COLO668 (cell line): ENCODE data around the gene SLFN12L.
"Not testable (repeated sequence)": the region's sequence is repeated elsewhere in the genome, so short reads cannot be mapped to it uniquely, and the experiment has no call there.

Experiments used
- DNase-seq: peaks from one replicate; lab custom pipeline; 2025; ENCODE audit not compliant: unreplicated experiment; lab: John Stamatoyannopoulos, UW

SLFN12L gene

DNA sequence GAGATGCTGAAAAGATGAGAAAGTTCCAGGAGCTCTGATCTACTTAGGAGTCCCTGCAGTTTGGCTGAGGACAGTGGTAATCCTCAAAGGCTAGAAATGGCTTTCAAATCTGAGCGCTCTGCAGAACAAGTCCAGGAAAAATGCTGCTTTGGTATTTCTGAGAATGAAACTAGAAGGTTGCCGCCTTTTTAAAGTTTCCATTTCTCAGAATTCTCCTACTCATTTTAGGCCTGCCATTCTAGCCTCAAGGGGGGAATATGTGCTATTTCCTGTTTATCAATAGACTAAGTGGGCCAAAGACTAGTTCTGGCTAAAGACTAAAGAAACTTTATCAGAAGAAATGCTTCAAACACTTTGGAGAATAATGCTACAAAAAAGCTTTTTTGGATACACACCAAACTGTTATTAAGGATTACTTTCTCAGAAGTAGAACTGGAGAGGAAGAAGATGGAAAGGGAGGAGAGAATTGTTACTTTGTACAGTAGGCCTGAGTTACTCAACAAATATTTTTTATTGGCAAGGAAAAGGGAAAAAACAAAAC lies at the start of gene SLFN12L:
TSS of gene SLFN12L (minus strand) at position 78 of the 541 bp plus-strand sequence. CDS start 15,314 bp downstream, outside the sequence.
- DNase-seq, result no peak

DNA sequence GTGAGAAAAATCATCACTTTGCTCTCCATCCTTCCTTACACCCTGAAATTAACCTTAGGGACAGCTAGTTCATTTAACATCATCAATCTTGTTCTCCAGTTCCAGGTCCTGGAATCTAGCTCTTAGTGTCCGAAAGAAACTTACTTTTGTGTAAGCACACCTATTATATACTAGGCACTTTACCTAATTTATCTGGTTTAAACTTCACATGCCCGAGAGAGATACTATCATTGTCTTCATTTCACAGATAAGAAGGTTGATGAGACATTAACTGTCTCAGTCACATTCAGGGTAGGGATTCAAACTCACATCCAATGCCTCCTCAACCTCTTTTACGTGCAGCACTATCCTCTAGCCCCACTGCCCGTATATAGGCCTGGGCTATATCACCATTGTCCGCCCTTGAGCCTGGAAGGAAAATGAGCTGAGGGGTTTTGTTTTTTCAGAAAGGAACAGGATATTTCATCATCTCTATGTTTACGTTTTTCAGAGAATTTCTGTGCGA lies 49.1 kb upstream of the SLFN12L start:
- no peak for DNase-seq

DNA sequence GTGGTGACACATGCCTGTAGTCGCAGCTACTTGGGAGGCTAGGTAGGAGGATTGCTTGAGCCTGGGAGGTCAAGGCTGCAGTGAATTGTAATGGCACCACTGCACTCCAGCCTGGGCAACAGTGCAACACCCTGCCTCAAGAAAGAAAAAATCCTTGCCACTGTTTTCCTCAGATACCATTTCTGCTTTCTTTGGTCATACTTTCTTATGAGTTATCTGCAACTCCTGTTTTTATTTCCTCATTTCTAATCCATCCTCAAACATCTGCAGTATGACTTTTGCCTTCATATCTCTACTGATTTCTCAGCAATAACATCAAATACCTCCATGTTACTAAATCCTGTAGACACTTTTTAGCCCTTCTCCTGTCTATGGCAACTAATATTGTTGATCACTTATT lies 46.6 kb upstream of the SLFN12L start:
- no peak for DNase-seq

DNA sequence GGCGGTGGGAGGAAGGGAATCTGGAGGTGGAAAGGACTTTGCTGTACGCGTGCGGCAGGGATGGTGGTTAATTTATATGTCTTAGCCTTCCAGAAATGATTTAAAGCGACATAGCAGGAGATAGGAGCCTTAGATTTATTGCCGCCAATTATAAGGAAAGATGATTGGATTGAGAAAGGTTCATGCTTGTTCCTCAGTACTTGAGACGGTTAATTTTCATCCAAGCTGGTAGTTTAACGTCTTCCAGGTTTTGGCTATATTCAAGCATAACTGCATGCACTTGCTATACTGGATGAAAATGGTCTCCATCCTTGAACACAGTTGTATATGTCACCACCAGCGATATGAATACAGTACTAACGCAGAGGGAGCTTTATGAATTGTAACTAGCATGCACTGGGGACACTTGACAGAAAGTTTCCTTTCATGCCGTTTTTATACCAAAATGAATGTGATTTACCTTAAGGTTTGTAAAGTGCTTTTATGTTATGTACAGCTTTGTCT lies 41.5 kb upstream of the SLFN12L start:
- DNase-seq, result no peak

DNA sequence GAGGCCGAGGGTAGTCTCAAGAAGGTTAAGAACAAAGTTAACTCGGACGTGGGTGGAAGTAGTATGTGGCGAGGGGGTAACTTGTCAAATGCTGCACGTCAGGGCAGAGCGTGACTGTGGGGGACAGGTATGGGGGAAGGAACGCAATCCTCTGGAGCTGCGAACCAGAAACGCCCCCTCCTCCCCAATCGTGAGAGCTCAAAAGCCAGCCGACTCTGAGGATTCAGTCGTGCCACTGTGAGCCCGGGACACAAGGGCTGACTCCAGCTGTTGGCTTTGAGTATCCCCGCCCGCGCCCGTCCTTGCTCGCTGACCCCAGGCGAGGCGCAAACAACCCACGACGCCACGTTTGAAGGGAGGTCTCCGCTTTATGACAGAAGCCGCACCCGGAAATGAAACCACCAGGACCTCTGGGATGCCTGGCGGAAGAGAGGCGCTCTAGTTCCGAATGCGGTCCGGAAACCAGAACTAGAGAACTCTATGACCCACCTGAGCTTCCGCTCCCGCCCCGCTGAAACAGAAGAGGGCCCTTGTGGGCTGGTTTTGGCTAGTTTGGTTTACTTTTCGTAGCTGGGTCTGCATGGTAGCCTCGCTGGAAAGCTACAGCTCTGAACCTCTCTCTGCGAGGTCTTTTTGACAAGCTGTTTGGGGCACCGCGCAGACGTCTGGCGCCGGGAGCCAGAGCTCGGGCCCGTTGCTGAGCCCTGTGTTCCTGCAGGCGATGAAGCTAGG lies 40.9 kb upstream of the SLFN12L start, which contains the start of gene PEX12:
TSS of gene PEX12 (minus strand) at position 375 of the 732 bp plus-strand sequence. CDS start 550 bp downstream, outside the sequence.
- DNase-seq, result peak; percentile 82

DNA sequence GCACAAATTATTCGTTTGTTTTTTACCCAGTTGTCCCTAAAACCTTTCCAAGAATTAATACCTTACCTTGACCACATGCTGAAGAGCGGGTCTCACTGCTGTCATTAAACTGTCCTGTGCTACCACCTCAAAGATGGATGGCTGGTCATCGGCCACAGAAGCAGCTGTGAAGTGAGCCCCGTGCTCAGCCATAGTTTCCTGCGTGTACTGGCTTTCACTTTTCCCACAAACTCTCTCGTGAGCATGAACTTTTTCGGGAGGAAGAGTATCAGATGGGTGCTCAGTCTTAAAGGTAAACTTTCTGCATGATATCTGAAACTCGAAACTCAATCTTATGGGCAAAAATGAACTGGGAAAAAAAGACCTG lies 40.3 kb upstream of the SLFN12L start:
- DNase-seq, result no peak

DNA sequence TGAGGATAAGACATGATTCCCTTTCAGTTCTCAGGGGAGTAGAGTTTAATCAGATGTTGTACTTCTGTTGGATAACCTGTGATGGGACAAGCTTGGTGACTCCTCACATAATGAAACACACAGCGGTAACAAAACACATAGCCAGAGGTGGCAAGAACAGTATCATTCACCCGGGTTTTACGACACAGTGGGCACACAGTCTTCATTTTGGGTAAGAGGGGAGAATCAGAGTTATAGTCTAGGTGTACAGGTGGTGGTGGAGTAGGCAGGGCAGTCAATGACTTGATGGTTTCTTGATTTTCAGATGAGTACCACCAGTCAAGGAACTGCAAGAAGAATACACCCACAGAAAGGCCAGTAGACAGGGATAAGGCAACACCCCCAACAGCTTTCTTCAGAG lies 38.3 kb upstream of the SLFN12L start:
- DNase-seq, result no peak

DNA sequence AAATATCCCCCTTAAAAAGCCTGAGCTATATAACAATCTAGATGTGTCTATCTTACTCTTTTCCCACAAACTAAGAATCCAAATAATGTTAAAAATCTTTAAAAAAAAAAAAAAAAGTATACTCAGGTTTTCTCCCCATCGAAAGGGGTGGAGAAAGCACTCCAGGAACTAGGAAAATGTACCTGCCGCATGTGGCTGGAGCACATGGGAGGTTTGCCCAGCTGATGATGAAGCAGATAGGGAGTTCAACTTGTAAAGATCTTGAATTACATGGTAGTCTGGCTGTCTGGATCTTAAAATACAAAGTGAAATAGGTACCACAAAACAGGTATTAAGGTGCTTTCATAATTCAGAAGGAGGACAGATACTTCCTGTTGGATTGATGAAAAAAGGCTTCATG lies 31.9 kb upstream of the SLFN12L start:
- no peak for DNase-seq

DNA sequence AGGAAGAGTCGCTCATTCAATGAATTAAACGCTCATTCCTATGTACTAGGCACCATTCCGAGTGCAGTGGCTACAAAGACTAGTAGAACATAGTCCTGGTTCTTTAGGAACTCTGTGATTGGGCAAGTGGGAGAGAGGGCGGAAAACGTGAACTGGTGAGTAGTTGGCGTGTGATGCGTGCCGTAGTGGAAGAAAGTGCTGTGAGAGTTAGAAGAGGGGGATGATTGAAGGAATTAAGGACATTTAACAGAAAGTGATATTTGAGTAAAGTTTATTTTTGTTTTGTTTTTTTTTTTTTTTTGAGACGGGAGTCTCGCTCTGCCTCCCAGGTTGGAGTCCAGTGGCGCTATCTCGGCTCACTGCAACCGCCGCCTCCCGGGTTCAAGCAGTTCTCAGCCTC lies 31.1 kb upstream of the SLFN12L start:
- DNase-seq, result no peak

DNA sequence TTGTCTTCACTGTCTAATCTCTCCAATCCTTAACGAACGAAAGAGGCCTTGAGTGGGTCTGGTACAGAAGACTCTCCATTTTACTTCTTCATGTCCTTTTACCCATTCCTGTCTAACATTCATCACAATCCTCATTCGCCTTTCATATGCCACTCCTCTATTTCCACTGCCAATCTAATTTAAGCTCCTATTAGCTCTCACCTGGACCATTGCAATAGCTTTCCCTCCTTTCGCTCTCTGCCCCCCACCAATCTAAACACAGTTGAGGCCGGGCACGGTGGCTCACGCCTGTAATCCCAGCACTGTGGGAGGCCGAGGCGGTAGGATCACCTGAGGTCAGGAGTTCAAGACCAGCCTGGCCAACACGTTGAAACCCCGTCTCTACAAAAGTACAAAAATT lies 29.5 kb upstream of the SLFN12L start:
- no peak for DNase-seq

DNA sequence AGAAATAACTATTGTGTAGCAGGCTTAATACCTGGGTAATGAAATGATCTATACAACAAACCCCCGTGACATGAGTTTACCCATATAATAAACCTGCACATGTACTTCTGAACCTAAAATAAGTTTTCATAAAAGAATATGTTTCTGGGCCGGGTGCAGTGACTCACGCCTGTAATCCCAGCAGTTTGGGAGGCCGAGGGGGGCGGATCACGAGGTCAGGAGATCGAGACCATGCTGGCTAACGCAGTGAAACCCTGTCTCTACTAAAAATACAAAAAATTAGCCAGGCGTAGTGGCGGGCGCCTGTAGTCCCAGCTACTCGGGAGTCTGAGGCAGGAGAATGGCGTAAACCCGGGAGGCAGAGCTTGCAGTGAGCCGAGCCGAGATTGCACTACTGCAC lies 25.7 kb upstream of the SLFN12L start:
- not testable (repeated sequence) for DNase-seq

DNA sequence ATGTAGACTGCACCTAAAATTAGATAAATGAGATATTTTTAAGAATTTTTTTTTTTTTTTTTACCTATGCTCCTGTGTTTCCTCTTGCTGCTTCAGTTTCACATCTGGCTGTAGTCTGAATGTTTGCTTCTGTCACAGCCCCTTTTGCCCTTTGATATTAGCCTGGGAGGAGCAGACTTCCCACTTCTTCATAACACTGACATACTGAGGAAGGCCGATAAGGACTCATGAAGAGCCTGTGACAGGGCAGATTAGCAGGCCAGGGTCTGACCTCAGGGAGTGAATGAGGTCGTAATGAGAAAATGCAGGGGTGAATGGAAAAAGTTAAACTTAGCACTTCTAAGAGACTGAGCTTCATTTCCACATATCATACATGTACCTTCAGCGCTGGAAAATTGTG lies 23.2 kb upstream of the SLFN12L start, which contains the start of gene SLFN14:
TSS of gene SLFN14 (minus strand) at position 117 of the 400 bp plus-strand sequence. CDS start 2,757 bp downstream, outside the sequence.
- DNase-seq, result no peak

DNA sequence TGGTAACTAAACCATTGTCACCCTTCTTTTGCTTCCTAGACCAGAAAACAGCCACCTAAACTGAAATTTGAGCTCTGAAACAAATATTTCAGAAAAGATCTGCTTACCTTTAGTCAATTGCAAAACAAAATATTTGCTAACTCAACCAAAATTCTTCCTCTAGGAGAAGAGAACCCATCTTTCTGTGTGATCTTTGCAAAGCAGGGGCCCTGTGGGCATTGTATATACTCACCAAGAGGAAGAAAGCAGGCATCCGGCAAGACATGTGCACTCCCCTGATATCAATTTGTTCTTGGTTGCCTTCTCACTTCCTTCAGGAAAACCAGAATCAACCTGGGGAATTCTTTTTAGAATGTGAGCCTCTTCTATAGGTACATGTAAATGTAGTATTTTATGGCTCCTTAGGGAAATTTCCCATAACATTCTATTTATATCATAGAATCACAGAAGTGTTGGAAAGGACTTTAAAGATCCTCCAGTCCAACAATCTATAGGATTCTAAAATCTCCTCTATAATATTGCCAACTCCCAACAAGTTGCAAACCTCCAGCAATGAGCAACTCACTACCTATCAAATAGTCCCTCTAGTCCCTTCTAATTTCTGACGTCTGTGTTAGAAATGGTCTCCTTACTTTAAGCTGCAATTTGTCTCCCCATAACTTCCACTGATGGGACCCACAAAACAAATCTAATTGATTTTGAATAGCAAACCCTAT lies 22.2 kb upstream of the SLFN12L start:
- DNase-seq, result no peak

DNA sequence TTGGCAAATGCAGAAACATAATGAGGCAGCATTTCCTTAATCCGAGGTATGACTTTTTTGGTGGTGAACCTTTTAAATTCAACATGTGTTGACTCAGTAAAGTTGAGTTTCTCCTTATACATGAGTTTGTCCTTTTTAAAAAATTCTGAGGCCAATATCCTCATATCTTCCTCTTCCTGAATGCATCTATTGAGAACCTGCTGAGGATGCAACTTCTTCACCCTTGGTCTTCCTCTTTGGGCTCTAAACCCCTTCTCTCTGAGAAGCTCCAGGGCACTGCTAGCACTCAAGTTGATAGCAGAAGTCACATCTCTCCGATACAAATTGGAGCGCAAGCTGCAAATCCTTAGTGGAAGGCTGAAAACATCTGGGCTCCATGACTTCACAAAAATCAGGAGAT lies 19.9 kb upstream of the SLFN12L start:
- no peak for DNase-seq

DNA sequence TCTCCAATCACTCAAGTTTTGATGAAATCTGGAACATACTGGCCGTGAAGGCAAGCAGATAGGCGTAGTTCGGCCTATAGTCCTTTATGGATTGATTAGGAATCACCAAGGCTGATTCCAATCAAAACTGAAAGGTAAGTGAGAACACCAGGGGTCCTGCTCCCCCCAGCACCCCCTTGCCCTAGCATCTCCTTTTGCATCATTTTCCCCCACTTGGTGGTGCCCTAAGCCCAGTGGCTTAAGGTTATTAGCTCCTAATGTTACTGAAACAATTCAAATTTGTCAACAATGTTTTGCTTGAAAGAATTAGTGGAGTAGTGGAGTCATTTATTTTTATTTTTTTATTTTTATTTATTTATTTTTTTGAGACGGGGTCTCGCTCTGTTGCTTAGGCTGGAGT lies 18.2 kb upstream of the SLFN12L start:
- DNase-seq, result no peak

DNA sequence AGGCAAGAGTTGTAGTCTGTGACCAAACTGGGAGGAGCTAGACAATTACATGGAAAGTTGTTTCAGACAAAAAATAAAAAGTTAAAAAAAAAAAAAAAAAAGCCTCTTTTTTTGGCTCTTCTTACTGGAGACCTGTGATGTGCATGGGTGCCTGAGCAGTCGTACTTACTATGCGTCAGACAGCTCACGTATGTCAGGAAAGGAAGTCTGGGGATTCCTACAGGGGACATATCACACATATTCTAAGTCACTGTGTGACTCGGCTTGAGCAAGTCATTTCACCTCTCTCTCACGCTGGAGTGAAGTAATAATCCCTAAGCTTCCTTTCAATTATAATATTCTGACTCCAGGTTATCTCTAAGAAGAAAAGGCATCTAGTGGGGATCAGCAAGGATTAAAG lies 17.2 kb upstream of the SLFN12L start:
- DNase-seq, result no peak

DNA sequence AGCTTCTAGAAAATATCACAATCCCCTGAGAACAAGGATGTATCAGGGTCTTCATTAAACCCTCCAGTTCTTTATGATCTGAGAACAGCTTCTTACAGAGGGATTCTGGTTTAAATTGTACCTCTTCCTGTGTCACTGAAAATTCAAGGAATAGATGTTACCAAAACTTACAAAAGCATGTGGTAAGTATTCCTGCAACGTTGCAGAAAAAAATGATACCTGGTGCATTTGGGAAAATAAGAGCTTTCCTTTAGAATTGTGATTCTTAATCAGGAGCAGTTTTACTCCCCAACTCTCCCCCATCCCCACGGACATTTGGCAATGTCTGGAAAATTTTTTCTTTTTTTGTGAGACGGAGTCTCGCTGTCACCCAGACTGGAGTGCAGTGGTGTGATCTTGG lies 15.8 kb upstream of the SLFN12L start:
- DNase-seq, result no peak

DNA sequence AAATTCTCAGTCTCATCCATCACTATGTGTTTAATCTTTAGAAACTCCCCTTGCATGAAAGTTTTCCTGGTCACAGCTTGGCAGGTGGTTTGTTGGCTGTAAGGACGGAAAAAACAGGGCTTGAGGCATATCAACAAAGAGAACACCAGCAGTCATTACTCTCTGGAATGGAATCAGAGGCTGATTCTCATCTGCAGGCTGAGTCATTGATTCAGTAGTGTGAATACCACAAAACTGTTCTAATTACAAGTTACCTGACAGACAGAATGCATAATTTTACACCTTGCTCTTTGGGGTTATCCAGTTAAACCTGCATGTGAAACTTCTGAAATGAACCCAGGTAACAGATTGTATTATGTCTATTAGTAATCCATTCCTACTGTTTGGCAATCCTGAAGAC lies 11.5 kb upstream of the SLFN12L start:
- no peak for DNase-seq

DNA sequence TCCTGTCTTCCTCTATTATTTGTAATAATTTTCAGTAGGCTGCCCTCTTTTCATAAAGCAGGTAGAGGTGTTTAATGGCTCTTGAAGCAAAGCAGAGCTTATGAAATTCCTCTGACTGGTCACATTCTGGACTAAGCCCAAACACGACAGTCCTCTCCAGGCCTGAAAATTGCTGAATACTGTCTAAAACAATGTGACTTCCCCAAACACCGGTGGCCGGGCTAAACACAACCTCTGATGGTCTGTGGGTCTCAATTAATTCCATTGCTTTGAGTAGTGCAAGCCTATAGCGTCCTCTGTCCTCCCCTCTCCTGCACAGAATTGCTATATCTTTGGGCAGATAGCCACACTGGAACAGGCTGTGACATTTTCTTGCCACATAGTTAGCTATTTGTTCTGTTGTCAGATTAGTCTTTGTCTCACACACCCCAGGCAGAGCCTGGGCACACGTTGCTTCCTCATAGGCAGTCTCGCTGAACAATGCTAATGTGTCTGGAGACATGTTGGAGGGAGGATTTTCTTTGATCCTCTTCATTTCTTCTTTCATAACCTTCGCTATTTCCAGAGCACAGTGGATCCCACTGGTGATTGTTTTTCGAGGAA lies 10.8 kb upstream of the SLFN12L start:
- no peak for DNase-seq

DNA sequence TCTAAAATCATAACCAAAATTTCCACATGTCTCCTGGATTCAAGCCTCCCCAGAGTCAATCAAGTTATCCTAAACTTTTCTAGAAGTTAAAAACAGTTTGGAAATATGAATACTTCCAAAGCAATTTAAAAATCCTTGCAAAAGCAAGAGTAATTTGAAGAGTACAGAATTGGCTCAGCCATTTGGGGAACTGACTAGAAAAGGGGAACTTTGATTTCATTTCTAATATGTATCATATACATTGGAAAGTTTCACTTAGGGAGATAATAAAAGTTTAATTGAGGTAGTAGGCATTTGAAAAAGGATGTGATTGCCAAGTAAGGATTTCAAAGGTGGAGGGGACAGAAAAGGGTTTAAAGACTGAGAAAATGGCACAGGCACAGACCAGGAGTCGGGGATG lies 9.0 kb upstream of the SLFN12L start:
- no peak for DNase-seq

DNA sequence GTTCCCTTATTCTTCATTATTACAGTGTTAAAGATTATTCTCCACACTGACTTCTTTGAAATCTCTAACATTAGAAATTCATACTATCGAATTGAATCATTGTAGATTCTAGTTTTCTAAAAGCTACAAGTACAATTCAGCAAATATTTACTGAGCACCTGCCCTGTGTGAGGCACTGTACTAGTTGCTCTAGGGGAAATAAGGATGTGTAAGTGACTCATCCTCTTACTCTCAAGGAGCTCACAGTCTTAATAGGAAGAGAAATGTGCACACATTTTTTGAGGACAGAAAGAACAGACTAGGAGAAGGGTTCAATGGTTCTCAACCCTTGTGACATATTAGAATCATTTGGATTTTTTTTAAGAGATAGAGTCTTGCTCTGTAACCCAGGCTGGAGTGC lies 7.7 kb upstream of the SLFN12L start:
- DNase-seq, result no peak
